GM21423 (cell line): ENCODE data around the gene C3orf20.

Source experiments
- ATAC-seq: cut with Tn5 transposase; IDR thresholded peaks from one replicate; pipeline ENCODE4 v1.9.1; 2021; ENCODE audit warnings: mild to moderate bottlenecking, moderate library complexity; ENCODE audit not compliant: unreplicated experiment

The C3orf20 gene

GRCh38 chr3:14674841-14675240 lies at the start of gene C3orf20:
TSS of gene C3orf20 (plus strand) at chr3:14675141. CDS start at chr3:14682714, 7,573 bp downstream.
- ATAC-seq, result no peak

- ATAC-seq, result no peak
Observed at GRCh38 chr3:14625443-14625842, 49.5 kb upstream of the C3orf20 start.

GRCh38 chr3:14627815-14628214 lies 47.1 kb upstream of the C3orf20 start:
- no peak for ATAC-seq

- no peak for ATAC-seq
Observed at GRCh38 chr3:14628406-14628805, 46.5 kb upstream of the C3orf20 start.

- ATAC-seq, result no peak
Observed at GRCh38 chr3:14630404-14631100, 44.4 kb upstream of the C3orf20 start.

GRCh38 chr3:14631101-14631497 lies 43.8 kb upstream of the C3orf20 start:
- no peak for ATAC-seq

- no peak for ATAC-seq
Observed at GRCh38 chr3:14631687-14632441, 43.1 kb upstream of the C3orf20 start.

GRCh38 chr3:14632442-14632930 lies 42.5 kb upstream of the C3orf20 start:
- no peak for ATAC-seq

GRCh38 chr3:14633417-14633816 lies 41.5 kb upstream of the C3orf20 start:
- ATAC-seq, result no peak

GRCh38 chr3:14633819-14634424 lies 41.0 kb upstream of the C3orf20 start:
- no peak for ATAC-seq

- no peak for ATAC-seq
Observed at GRCh38 chr3:14634763-14635400, 40.1 kb upstream of the C3orf20 start.

- ATAC-seq, result no peak
Observed at GRCh38 chr3:14636496-14637087, 38.3 kb upstream of the C3orf20 start.

GRCh38 chr3:14640157-14640562 lies 34.8 kb upstream of the C3orf20 start:
- no peak for ATAC-seq

- ATAC-seq, result no peak
Observed at GRCh38 chr3:14640734-14641133, 34.2 kb upstream of the C3orf20 start.

- no peak for ATAC-seq
Observed at GRCh38 chr3:14641346-14641745, 33.6 kb upstream of the C3orf20 start.

- no peak for ATAC-seq
Observed at GRCh38 chr3:14645453-14645852, 29.5 kb upstream of the C3orf20 start.

GRCh38 chr3:14646131-14646573 lies 28.8 kb upstream of the C3orf20 start:
- no peak for ATAC-seq

- ATAC-seq, result no peak
Observed at GRCh38 chr3:14646589-14647413, 28.1 kb upstream of the C3orf20 start.

GRCh38 chr3:14647976-14648955 lies 26.7 kb upstream of the C3orf20 start:
- ATAC-seq, result no peak
